ENCODE measurements around the gene GNA15.
"Not testable (repeated sequence)": the region's sequence is repeated elsewhere in the genome, so short reads cannot be mapped to it uniquely, and the experiment has no call there.

Gene GNA15

GRCh38 chr19:3193256-3194105 is 57.6 kb downstream of the GNA15 start:
- DNase-seq = no peak

DNA sequence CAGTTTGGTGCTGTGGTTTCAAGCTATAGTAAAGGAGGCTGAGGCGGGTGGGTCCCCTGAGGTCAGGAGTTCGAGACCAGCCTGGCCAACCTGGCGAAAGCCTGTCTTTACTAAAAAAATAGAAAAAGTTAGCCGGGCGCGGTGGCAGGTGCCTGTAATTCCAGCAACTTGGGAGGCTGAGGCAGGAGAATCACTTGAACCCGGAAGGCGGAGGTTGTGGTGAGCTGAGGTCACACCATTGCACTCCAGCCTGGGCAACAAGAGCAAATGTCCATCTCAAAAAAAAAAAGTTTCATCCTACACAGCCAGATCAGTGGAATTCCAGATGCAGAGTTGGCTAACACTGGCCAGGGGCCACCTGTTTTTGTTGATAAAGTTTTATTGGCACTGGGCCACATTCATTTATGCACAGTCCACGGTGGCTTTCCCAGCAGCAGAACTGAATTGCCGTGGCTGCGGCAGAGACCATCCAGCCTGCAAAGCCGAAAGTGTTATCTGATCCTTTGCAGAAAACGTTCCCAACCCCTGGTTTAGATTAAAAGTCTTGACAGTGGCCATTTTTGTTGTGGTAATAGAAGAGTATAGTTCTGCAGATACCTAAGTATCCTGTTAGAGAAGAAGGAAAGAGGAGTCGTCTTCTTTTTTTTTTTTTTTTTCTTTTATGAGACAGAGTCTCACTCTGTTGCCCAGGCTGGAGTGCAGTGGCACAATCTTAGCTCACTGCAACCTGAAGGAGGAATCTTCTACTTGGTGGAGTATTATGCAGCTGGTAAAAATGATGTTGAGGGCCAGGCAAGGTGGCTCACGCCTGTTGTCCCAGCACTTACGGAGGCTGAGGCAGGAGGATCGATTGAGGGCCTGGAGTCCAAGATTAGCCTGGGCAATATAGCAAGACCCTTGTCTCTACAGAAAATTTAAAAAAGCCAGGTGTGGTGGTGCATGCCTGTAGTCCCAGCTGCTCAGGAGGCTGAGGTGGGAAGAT is 58.6 kb downstream of the GNA15 start:
- no peak for DNase-seq

DNA sequence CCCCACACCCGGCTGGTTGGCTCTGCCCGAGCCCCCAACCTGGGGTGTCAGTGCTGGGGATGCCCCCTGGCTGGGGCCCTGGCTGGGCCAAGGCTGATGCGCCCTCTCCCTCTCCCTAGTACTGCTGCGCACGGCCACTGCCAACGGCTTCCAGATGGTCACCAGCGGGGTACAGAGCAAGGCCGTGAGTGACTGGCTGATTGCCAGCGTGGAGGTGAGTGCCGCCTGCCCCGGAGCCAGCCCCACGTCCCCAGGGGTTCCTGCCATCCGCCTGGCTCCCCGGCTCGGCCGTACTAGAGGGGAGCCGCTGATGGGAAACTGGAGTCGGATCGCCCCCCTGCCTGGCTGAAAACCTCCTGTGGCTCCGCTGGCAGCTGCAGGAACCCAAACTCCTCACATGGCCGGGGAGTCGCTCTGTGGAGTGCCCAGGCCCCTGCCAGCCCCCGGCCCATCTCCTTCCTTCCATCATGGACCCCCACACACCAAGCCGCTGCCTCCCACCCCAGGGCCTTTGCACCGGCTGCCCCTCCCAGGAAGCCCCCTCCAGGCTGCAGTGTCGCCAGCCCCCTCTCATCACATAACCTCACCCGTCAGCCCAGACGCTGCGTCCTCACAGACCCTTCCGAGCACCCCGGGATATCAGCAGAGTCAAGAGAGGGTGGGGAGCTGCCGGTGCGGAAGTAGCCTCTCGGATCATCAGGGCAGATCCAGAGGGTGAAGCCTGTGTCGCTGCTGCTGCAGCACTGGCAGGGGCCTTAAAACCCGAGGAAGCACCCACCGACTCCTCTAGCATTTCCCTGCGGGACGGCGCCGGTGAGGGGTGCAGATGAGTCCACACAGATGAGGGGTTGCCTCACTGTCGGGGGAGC is 60.5 kb downstream of the GNA15 start:
- no peak for DNase-seq

DNA sequence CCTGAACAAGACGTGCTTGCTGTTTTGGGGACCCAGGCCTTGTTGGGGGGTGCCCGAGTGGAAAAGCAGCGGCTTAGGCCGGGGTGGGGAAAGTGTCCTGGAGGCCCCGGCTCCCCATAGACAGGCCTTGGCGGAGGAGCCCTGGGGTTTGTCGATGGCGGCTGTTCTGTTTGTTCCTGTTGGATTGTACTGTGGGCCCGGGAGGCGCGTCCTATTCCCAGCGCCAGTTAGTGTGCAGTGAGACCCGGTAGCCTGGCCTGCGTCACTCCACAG is 61.0 kb downstream of the GNA15 start:
- no peak for DNase-seq

DNA sequence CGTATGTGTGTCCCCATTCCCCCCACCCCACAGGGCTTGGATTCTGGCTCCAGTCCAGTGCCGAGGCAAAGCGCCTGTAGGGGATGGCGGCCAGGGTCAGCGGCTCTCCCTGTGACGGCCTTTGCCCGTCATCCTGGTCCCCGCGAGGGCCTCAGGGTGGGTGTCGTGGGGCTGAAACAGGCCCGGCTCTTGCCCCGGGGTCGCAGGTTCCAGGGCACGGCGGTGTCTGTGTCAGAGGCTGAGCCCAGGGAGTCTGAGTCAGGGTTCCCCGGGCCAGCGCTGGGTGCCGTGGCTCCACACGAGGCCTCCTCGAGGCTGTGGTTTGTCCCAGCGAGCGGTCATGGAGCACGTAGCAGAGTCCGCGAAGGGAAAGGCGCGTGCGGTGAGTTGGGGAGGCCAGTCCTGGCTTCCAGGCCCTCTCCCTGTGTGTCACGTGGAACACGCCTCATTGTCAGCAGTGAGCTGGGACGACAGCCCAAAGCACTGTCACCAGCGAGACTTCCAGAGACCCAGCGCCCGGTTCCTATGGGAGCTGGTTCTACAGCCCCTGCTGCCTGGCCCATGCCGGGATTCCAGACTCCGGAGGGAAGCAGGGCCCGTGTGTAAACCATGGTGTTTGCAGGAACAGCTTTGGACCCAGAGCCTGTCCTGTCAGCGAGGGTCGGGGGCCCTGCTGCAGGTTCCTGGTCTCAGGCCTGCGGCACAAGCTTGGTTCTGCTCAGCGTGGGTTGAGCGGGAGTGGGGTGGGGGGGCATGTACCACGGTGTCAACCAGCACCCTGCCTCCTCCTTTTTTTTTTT is 63.3 kb downstream of the GNA15 start:
- no peak for DNase-seq

DNA sequence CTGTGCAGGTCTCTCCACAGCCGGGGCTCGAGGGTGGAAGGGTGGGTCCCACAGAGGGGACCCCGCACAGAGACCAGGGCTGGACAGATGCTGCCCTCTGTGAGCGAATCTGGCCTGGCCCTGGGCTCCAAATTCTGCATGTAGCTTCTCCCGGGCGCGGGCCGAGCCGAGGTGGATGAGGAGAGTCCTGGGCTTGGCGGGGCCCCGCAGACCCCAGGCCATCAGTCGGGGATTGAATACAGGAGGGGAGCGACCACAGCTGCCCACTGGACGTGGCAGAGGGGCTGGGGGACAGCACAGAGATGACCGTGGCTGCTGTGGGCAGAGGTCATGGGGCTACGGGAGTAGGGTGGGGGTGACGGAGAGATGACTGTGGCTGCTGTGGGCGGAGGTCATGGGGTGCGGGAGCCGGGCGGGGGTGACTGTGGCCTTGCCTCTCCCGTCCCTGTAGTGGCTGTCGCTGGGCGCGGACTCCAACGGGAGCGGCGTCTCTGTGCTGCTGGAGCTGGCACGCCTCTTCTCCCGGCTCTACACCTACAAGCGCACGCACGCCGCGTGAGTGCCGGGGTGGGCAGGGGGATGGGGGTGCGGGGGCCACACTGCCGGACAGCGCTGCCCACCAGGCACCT is 65.4 kb downstream of the GNA15 start:
- no peak for DNase-seq

DNA sequence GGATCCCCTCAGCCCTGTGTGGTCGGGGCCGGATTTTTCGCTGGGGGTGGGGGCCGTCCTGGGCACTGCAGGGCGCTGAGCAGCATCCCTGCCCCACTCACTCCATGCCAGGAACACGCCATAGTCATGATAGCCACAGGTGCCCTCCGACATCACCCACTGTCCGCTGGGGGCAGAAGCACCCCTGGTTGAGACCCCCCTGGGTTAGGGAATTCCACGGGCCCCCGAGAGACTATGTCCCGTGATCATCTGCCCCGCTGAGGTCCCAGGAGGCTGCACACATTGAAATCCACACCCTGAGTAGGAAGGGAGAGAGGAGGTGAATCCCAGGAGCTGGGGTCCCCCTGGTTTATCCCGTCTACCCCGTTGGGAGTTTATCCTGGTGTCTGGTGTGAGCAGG is 66.1 kb downstream of the GNA15 start:
- DNase-seq = no peak

DNA sequence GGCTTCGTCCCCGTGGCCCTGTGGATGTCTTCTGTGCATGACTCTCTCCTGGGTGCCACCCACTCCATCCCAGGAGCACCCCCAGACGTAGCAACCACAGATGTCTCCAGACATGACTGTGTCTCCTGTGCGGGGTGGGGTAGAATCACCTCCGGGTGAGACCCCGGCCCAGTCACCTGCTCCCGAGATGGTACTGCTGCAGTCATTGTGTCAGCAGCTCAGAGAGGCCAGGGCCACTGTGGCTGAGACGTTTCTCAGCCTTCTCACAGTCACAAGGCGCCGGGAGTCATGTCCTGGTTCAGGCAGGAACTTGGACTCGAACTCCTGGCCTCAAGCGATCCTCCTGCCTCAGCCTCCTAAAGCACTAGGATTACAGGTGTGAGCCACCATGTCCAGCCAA is 66.5 kb downstream of the GNA15 start:
- DNase-seq = no peak

- not testable (repeated sequence) for DNase-seq
Measured at GRCh38 chr19:3202895-3203294, 67.1 kb downstream of the GNA15 start.

GRCh38 chr19:3203805-3204645 is 68.2 kb downstream of the GNA15 start:
- no peak for DNase-seq

DNA sequence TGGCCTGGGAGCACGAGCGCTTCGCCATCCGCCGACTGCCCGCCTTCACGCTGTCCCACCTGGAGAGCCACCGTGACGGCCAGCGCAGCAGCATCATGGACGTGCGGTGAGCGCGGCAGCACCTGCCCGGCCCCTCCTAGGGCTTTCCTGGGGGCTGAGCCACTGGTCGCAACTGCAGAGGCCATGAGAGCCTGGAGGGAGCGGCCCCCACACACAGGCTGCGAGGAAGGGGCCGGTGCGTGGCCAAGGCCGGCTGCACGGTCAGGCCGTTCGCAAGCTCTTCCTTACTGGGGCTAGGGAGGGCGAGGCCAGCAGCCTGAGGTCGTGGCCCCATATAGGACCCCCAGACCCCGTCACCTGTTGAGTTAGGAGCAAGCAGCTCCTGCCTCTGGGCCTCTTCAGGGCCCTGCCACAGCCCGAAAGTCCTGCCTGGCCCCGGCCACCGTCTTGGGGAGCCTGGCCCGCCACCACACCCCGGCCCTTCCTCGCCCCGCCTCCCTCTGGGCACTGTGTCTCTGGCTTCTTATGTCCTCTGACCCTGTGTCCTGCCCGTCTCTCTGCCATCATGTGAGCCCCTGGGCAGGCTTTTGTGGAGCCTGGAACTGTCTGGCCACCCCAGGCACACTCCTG is 68.9 kb downstream of the GNA15 start:
- DNase-seq = no peak

GRCh38 chr19:3206216-3206953 is 70.6 kb downstream of the GNA15 start:
- DNase-seq = no peak

GRCh38 chr19:3207461-3208242 is 71.8 kb downstream of the GNA15 start:
- DNase-seq = no peak

- no peak for DNase-seq
Measured at GRCh38 chr19:3208317-3209207, 72.7 kb downstream of the GNA15 start.

- peak; percentile 16 to 34 for DNase-seq
Measured at GRCh38 chr19:3210347-3211017, 74.6 kb downstream of the GNA15 start.

- no peak for DNase-seq
Measured at GRCh38 chr19:3211191-3211590, 75.4 kb downstream of the GNA15 start.

DNA sequence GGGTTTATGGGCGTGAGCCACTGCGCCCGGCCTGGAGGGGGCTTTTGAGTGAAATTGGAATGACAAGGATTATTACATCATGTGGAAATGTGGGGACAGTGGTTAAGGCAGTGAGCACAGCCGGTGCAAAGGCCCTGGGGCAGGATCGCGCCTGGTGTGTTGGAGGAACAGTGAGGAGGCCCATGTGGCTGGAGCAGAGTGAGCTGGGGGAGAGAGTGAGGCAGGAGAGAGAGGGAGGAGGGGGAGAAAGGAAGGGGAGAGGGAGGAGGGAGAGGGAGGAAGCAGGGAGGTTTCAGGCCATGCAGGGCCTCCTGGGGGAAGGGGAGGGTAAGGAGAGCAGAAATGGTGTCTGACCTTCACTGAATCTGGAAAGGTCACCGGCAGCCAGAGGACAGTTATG is 77.3 kb downstream of the GNA15 start:
- DNase-seq = no peak
